ENCODE measurements around the gene BCL11A.
"Not testable (repeated sequence)": the region's sequence is repeated elsewhere in the genome, so short reads cannot be mapped to it uniquely, and the experiment has no call there.

The BCL11A gene

GRCh38 chr2:60426341-60426740, 127.1 kb downstream of the BCL11A start:
- no peaks in the 10 kb centered on the region for H3K27me3 ChIP-seq (replicated peaks; ENCODE audit: control insufficient read depth, insufficient read depth, low read length, poor library complexity, severe bottlenecking)
- DNase-seq, result no peak
- no peak overlapping the region for H3K4me3 ChIP-seq (ENCODE audit: insufficient read depth, low read depth, low read length, poor library complexity, severe bottlenecking)
- H3K27ac ChIP-seq (ENCODE audit: insufficient read depth, low read length, poor library complexity, severe bottlenecking), result no peak overlapping the region
- no peaks in the 10 kb centered on the region for H3K36me3 ChIP-seq (ENCODE audit: control insufficient read depth, insufficient read depth, low read length)
- no peaks in the 10 kb centered on the region for H3K4me1 ChIP-seq (ENCODE audit: control insufficient read depth, insufficient read depth, low read length, poor library complexity, severe bottlenecking)
- no peaks in the 10 kb centered on the region for H3K9me3 ChIP-seq (ENCODE audit: control insufficient read depth, low read length)

GRCh38 chr2:60424233-60424632, 129.2 kb downstream of the BCL11A start:
- Histone ChIP-seq H3K36me3 (ENCODE audit: control insufficient read depth, insufficient read depth, low read length) (no peaks in the 10 kb centered on the region), H3K27ac (ENCODE audit: insufficient read depth, low read length, poor library complexity, severe bottlenecking) (no peak overlapping the region), H3K9me3 (ENCODE audit: control insufficient read depth, low read length) (no peaks in the 10 kb centered on the region), H3K4me1 (ENCODE audit: control insufficient read depth, insufficient read depth, low read length, poor library complexity, severe bottlenecking) (no peaks in the 10 kb centered on the region), H3K4me3 (ENCODE audit: insufficient read depth, low read depth, low read length, poor library complexity, severe bottlenecking) (no peak overlapping the region), H3K27me3 (replicated peaks; ENCODE audit: control insufficient read depth, insufficient read depth, low read length, poor library complexity, severe bottlenecking) (no peaks in the 10 kb centered on the region)
- DNase-seq, result no peak

- Histone ChIP-seq H3K27me3 (replicated peaks; ENCODE audit: control insufficient read depth, insufficient read depth, low read length, poor library complexity, severe bottlenecking) (no peaks in the 10 kb centered on the region), H3K4me1 (ENCODE audit: control insufficient read depth, insufficient read depth, low read length, poor library complexity, severe bottlenecking) (no peaks in the 10 kb centered on the region), H3K9me3 (ENCODE audit: control insufficient read depth, low read length) (no peaks in the 10 kb centered on the region), H3K4me3 (ENCODE audit: insufficient read depth, low read depth, low read length, poor library complexity, severe bottlenecking) (no peak overlapping the region), H3K36me3 (ENCODE audit: control insufficient read depth, insufficient read depth, low read length) (no peaks in the 10 kb centered on the region), H3K27ac (ENCODE audit: insufficient read depth, low read length, poor library complexity, severe bottlenecking) (no peak overlapping the region)
- DNase-seq, result no peak
These were observed 129.9 kb downstream of the BCL11A start for GRCh38 chr2:60423505-60423904.

GRCh38 chr2:60422826-60423483, 130.5 kb downstream of the BCL11A start:
- Histone ChIP-seq H3K27me3 (replicated peaks; ENCODE audit: control insufficient read depth, insufficient read depth, low read length, poor library complexity, severe bottlenecking) (no peaks in the 10 kb centered on the region), H3K36me3 (ENCODE audit: control insufficient read depth, insufficient read depth, low read length) (no peaks in the 10 kb centered on the region), H3K4me3 (ENCODE audit: insufficient read depth, low read depth, low read length, poor library complexity, severe bottlenecking) (no peak overlapping the region), H3K4me1 (ENCODE audit: control insufficient read depth, insufficient read depth, low read length, poor library complexity, severe bottlenecking) (no peaks in the 10 kb centered on the region), H3K27ac (ENCODE audit: insufficient read depth, low read length, poor library complexity, severe bottlenecking) (no peak overlapping the region), H3K9me3 (ENCODE audit: control insufficient read depth, low read length) (no peaks in the 10 kb centered on the region)
- DNase-seq, result no peak

GRCh38 chr2:60417210-60417609, 136.2 kb downstream of the BCL11A start:
- H3K27ac ChIP-seq (ENCODE audit: insufficient read depth, low read length, poor library complexity, severe bottlenecking); H3K9me3 ChIP-seq (ENCODE audit: control insufficient read depth, low read length); H3K4me1 ChIP-seq (ENCODE audit: control insufficient read depth, insufficient read depth, low read length, poor library complexity, severe bottlenecking): not testable (repeated sequence)

GRCh38 chr2:60416221-60417008, 137.0 kb downstream of the BCL11A start:
- no peak overlapping the region for H3K4me3 ChIP-seq (ENCODE audit: insufficient read depth, low read depth, low read length, poor library complexity, severe bottlenecking)
- no peak for DNase-seq
- H3K36me3 ChIP-seq (ENCODE audit: control insufficient read depth, insufficient read depth, low read length), result no peaks in the 10 kb centered on the region
- no peaks in the 10 kb centered on the region for H3K9me3 ChIP-seq (ENCODE audit: control insufficient read depth, low read length)
- H3K27ac ChIP-seq (ENCODE audit: insufficient read depth, low read length, poor library complexity, severe bottlenecking), result no peak overlapping the region
- H3K27me3 ChIP-seq (replicated peaks; ENCODE audit: control insufficient read depth, insufficient read depth, low read length, poor library complexity, severe bottlenecking), result no peaks in the 10 kb centered on the region
- no peaks in the 10 kb centered on the region for H3K4me1 ChIP-seq (ENCODE audit: control insufficient read depth, insufficient read depth, low read length, poor library complexity, severe bottlenecking)

More at GRCh38 chr2:60417210-60417609, 136.2 kb downstream of the BCL11A start:
- not testable (repeated sequence) for DNase-seq; H3K36me3 ChIP-seq (ENCODE audit: control insufficient read depth, insufficient read depth, low read length); H3K4me3 ChIP-seq (ENCODE audit: insufficient read depth, low read depth, low read length, poor library complexity, severe bottlenecking); H3K27me3 ChIP-seq (replicated peaks; ENCODE audit: control insufficient read depth, insufficient read depth, low read length, poor library complexity, severe bottlenecking)

- no peaks in the 10 kb centered on the region for H3K9me3 ChIP-seq (ENCODE audit: control insufficient read depth, low read length)
- no peak overlapping the region for H3K4me3 ChIP-seq (ENCODE audit: insufficient read depth, low read depth, low read length, poor library complexity, severe bottlenecking)
- no peak overlapping the region for H3K27ac ChIP-seq (ENCODE audit: insufficient read depth, low read length, poor library complexity, severe bottlenecking)
- no peaks in the 10 kb centered on the region for H3K36me3 ChIP-seq (ENCODE audit: control insufficient read depth, insufficient read depth, low read length)
- DNase-seq, result no peak
- no peaks in the 10 kb centered on the region for H3K4me1 ChIP-seq (ENCODE audit: control insufficient read depth, insufficient read depth, low read length, poor library complexity, severe bottlenecking)
- no peaks in the 10 kb centered on the region for H3K27me3 ChIP-seq (replicated peaks; ENCODE audit: control insufficient read depth, insufficient read depth, low read length, poor library complexity, severe bottlenecking)
These were observed 137.6 kb downstream of the BCL11A start for GRCh38 chr2:60415814-60416213.

- no peak overlapping the region for H3K4me3 ChIP-seq (ENCODE audit: insufficient read depth, low read depth, low read length, poor library complexity, severe bottlenecking)
- no peak overlapping the region for H3K27ac ChIP-seq (ENCODE audit: insufficient read depth, low read length, poor library complexity, severe bottlenecking)
- DNase-seq, result no peak
- H3K9me3 ChIP-seq (ENCODE audit: control insufficient read depth, low read length), result no peaks in the 10 kb centered on the region
- H3K27me3 ChIP-seq (replicated peaks; ENCODE audit: control insufficient read depth, insufficient read depth, low read length, poor library complexity, severe bottlenecking), result no peaks in the 10 kb centered on the region
- no peaks in the 10 kb centered on the region for H3K4me1 ChIP-seq (ENCODE audit: control insufficient read depth, insufficient read depth, low read length, poor library complexity, severe bottlenecking)
- H3K36me3 ChIP-seq (ENCODE audit: control insufficient read depth, insufficient read depth, low read length), result no peaks in the 10 kb centered on the region
These were observed 138.8 kb downstream of the BCL11A start for GRCh38 chr2:60414495-60415138.

GRCh38 chr2:60413814-60414168, 139.7 kb downstream of the BCL11A start:
- DNase-seq, result no peak
- Histone ChIP-seq H3K9me3 (ENCODE audit: control insufficient read depth, low read length) (no peaks in the 10 kb centered on the region), H3K4me3 (ENCODE audit: insufficient read depth, low read depth, low read length, poor library complexity, severe bottlenecking) (no peak overlapping the region), H3K27ac (ENCODE audit: insufficient read depth, low read length, poor library complexity, severe bottlenecking) (no peak overlapping the region), H3K36me3 (ENCODE audit: control insufficient read depth, insufficient read depth, low read length) (no peaks in the 10 kb centered on the region), H3K4me1 (ENCODE audit: control insufficient read depth, insufficient read depth, low read length, poor library complexity, severe bottlenecking) (no peaks in the 10 kb centered on the region), H3K27me3 (replicated peaks; ENCODE audit: control insufficient read depth, insufficient read depth, low read length, poor library complexity, severe bottlenecking) (no peaks in the 10 kb centered on the region)
